HepG2 (cell line): Measurements from ENCODE around the gene PPP4R2. TPM values are rescaled to one million over a fixed set of nuclear protein-coding genes. Genes with fewer than 3 reads are reported as not detected.

ENCODE experiments used
- ARID2 ChIP-seq: sonication (generic); formaldehyde crosslinking; IDR thresholded peaks from 2 replicates; pipeline ENCODE4 v1.8.1; 2022; ENCODE audit warnings: mild to moderate bottlenecking, missing genetic modification reagents, borderline replicate concordance
- ATAD3A ChIP-seq: sonication (generic); formaldehyde crosslinking; IDR thresholded peaks from 2 replicates; pipeline ENCODE4 v1.4.0; 2020; ENCODE audit warnings: missing genetic modification reagents
- ATRX ChIP-seq: sonication (generic); formaldehyde crosslinking; IDR thresholded peaks from 2 replicates; pipeline ENCODE4 v1.4.0; 2020; ENCODE audit warnings: missing genetic modification reagents, borderline replicate concordance
- BCL6 ChIP-seq: IDR thresholded peaks from 2 replicates; pipeline ENCODE4 v1.6.1; 2016; ENCODE audit warnings: missing genetic modification reagents, missing compliant biosample characterization
- DRAP1 ChIP-seq: IDR thresholded peaks from 2 replicates; pipeline ENCODE4 v1.6.1; 2016; ENCODE audit warnings: missing genetic modification reagents, missing compliant biosample characterization
- FOXA1 ChIP-seq, 2 experiments: fragments of 450-650 bp in 1 of 2; sonication (generic) in 1 of 2; formaldehyde crosslinking in 1 of 2; IDR thresholded peaks; 2 replicates each; pipeline versions ENCODE4 v1.4.0 to v1.6.1; 2016 to 2020; ENCODE audit warnings: missing genetic modification reagents in 1 of 2
- GABPB1 ChIP-seq: IDR thresholded peaks from 2 replicates; pipeline ENCODE4 v1.6.1; 2016; ENCODE audit warnings: mild to moderate bottlenecking, missing genetic modification reagents, moderate library complexity, missing compliant biosample characterization
- GPBP1L1 ChIP-seq: sonication (generic); formaldehyde crosslinking; IDR thresholded peaks from 2 replicates; pipeline ENCODE4 v1.5.0; 2020; ENCODE audit warnings: mild to moderate bottlenecking, missing genetic modification reagents
- NR3C1 ChIP-seq: sonication (generic); formaldehyde crosslinking; IDR thresholded peaks from 2 replicates; pipeline ENCODE4 v1.4.0; 2020; ENCODE audit warnings: missing genetic modification reagents
- PAX8 ChIP-seq: sonication (generic); formaldehyde crosslinking; IDR thresholded peaks from 2 replicates; pipeline ENCODE4 v1.8.0; 2022; ENCODE audit warnings: mild to moderate bottlenecking, missing genetic modification reagents, borderline replicate concordance
- RFXAP ChIP-seq: sonication (generic); formaldehyde crosslinking; IDR thresholded peaks from 2 replicates; pipeline ENCODE4 v1.4.0; 2020; ENCODE audit warnings: missing genetic modification reagents, borderline replicate concordance
- TCF7 ChIP-seq: sonication (generic); IDR thresholded peaks from 2 replicates; pipeline ENCODE4 v1.6.1; 2016; ENCODE audit warnings: antibody characterized with exemption, low read depth
- YY1 ChIP-seq: IDR thresholded peaks from 2 replicates; pipeline ENCODE4 v1.6.1; 2011; ENCODE audit warnings: low read length, low read depth, moderate library complexity, mild to moderate bottlenecking; ENCODE audit not compliant: insufficient read depth, insufficient replicate concordance
- ZNF256 ChIP-seq: sonication (generic); formaldehyde crosslinking; conservative IDR thresholded peaks from 2 replicates; pipeline ENCODE4 v1.4.0; 2020; ENCODE audit warnings: missing genetic modification reagents
- ZNF558 ChIP-seq: sonication (generic); formaldehyde crosslinking; IDR thresholded peaks from 2 replicates; pipeline ENCODE4 v1.9.0; 2022; ENCODE audit warnings: mild to moderate bottlenecking, missing genetic modification reagents, borderline replicate concordance
- ZNF564 ChIP-seq: sonication (generic); formaldehyde crosslinking; IDR thresholded peaks from 2 replicates; pipeline ENCODE4 v1.8.1; 2023; ENCODE audit warnings: mild to moderate bottlenecking, missing genetic modification reagents
- ZNF580 ChIP-seq: IDR thresholded peaks from 2 replicates; pipeline ENCODE4 v1.6.1; 2016; ENCODE audit warnings: low read depth, borderline replicate concordance
- polyA plus RNA-seq, 8 experiments: library from polyadenylated mRNA; depleted of rRNA in 3 of 8; stranded (reverse) in 7 of 8; unstranded in 1 of 8; fragments of >200 nt; fragmentation: Illumina TruSeq in 4 of 8; extraction: Trizol in 4 of 8; gene quantifications; 2 replicates each; pipeline versions ENCODE4 v1.2.1 to v1.2.3, GENCODE V29; 2011 to 2016; ENCODE audit warnings: low read depth in 4 of 8, missing spikeins in 1 of 8, mixed read lengths in 1 of 8; ENCODE audit not compliant: insufficient read depth in 1 of 8
- total RNA-seq, 5 experiments: library from RNA; depleted of rRNA; stranded (reverse); fragments of >200 nt; fragmentation: Illumina TruSeq; extraction: Trizol; gene quantifications; 2 replicates each; pipeline ENCODE4 v1.2.3, GENCODE V29; 2016; ENCODE audit warnings: low read depth in 1 of 5
- TF ChIP-seq, protein P1 (sequence below): sonication (generic); formaldehyde crosslinking; IDR thresholded peaks from 2 replicates; pipeline ENCODE4 v1.4.0; 2020; ENCODE audit warnings: mild to moderate bottlenecking, missing genetic modification reagents
- TF ChIP-seq, protein P2 (sequence below): sonication (generic); formaldehyde crosslinking; IDR thresholded peaks from 2 replicates; pipeline ENCODE4 v1.5.0; 2020; ENCODE audit warnings: mild to moderate bottlenecking, missing genetic modification reagents
- TF ChIP-seq, protein P3 (sequence below): sonication (generic); formaldehyde crosslinking; IDR thresholded peaks from 2 replicates; pipeline ENCODE4 v1.4.0; 2020; ENCODE audit warnings: mild to moderate bottlenecking, missing genetic modification reagents, borderline replicate concordance

The PPP4R2 gene
- total and polyA plus RNA-seq, 2 of the 13 experiments (the other 11 are each of a cell fraction or from before 2014, with no cell fraction given), result 22.3 to 161 TPM

DNA sequence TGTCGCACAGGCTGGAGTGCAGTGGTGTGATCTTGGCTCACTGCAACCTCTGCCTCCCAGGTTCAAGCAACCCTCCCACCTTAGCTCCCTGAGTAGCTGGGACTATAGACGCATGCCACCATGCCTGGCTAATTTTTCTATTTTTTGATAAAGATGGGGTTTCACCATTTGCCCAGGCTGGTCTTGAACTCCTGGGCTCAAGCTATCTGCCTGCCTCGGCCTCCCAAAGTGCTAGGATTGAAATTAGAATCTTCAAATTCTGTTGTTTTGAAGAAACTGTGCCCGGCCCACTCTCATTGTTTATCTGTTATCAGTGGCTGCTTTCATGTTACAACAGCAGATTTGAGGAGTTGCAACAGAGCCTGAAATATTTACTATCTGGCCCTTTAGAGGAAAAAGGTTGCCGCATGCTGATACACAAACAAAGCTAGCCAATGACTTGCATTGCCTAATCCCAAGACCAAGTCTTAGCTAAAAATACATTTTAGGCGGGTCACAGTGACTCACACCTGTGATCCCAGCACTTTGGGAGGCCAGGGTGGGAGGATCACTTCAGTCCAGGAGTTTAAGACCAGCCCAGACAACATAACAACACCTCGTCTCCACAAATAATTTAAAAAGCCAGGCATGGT is 43.2 kb upstream of the PPP4R2 start (continued):
- no peak for TF ChIP-seq NR3C1 (CRISPR knock-in tag)
- no peak for TF ChIP-seq PAX8 (CRISPR knock-in tag)
- TF ChIP-seq YY1, result no peak
- no peak for TF ChIP-seq ZNF558 (CRISPR knock-in tag)
- TF ChIP-seq BCL6, result peak; percentile 81
- TF ChIP-seq, protein P1, sequence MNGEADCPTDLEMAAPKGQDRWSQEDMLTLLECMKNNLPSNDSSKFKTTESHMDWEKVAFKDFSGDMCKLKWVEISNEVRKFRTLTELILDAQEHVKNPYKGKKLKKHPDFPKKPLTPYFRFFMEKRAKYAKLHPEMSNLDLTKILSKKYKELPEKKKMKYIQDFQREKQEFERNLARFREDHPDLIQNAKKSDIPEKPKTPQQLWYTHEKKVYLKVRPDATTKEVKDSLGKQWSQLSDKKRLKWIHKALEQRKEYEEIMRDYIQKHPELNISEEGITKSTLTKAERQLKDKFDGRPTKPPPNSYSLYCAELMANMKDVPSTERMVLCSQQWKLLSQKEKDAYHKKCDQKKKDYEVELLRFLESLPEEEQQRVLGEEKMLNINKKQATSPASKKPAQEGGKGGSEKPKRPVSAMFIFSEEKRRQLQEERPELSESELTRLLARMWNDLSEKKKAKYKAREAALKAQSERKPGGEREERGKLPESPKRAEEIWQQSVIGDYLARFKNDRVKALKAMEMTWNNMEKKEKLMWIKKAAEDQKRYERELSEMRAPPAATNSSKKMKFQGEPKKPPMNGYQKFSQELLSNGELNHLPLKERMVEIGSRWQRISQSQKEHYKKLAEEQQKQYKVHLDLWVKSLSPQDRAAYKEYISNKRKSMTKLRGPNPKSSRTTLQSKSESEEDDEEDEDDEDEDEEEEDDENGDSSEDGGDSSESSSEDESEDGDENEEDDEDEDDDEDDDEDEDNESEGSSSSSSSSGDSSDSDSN (CRISPR knock-in tag), result no peak
- TF ChIP-seq ATAD3A, result no peak
- TF ChIP-seq ZNF580 (CRISPR knock-in tag), result no peak; the same call in 1 of the 2 replicates
- TF ChIP-seq, protein P2, sequence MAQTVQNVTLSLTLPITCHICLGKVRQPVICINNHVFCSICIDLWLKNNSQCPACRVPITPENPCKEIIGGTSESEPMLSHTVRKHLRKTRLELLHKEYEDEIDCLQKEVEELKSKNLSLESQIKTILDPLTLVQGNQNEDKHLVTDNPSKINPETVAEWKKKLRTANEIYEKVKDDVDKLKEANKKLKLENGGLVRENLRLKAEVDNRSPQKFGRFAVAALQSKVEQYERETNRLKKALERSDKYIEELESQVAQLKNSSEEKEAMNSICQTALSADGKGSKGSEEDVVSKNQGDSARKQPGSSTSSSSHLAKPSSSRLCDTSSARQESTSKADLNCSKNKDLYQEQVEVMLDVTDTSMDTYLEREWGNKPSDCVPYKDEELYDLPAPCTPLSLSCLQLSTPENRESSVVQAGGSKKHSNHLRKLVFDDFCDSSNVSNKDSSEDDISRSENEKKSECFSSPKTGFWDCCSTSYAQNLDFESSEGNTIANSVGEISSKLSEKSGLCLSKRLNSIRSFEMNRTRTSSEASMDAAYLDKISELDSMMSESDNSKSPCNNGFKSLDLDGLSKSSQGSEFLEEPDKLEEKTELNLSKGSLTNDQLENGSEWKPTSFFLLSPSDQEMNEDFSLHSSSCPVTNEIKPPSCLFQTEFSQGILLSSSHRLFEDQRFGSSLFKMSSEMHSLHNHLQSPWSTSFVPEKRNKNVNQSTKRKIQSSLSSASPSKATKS (CRISPR knock-in tag), result no peak
- 0 out of 2 replicates have a peak, but pooled peaks have one; percentile 19 for TF ChIP-seq DRAP1 (CRISPR knock-in tag)
- TF ChIP-seq TCF7, result peak; percentile 95
- TF ChIP-seq RFXAP (CRISPR knock-in tag), result peak; percentile 72; the same call in 1 of the 2 replicates
- 0 out of 2 replicates have a peak, but pooled peaks have one; percentile 44 for TF ChIP-seq ZNF564 (CRISPR knock-in tag)
- no peak for TF ChIP-seq GABPB1 (CRISPR knock-in tag)
- TF ChIP-seq GPBP1L1 (CRISPR knock-in tag), result no peak
- TF ChIP-seq ARID2 (CRISPR knock-in tag), result peak; percentile 56; the same call in 1 of the 2 replicates
- TF ChIP-seq, protein P3, sequence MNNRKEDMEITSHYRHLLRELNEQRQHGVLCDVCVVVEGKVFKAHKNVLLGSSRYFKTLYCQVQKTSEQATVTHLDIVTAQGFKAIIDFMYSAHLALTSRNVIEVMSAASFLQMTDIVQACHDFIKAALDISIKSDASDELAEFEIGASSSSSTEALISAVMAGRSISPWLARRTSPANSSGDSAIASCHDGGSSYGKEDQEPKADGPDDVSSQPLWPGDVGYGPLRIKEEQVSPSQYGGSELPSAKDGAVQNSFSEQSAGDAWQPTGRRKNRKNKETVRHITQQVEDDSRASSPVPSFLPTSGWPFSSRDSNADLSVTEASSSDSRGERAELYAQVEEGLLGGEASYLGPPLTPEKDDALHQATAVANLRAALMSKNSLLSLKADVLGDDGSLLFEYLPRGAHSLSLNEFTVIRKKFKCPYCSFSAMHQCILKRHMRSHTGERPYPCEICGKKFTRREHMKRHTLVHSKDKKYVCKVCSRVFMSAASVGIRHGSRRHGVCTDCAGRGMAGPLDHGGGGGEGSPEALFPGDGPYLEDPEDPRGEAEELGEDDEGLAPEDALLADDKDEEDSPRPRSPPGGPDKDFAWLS (CRISPR knock-in tag), result no peak
- TF ChIP-seq FOXA1 (IDR thresholded peaks at IDR 0.05), result peak; percentile 49
- peak; percentile 86 for TF ChIP-seq FOXA1 (CRISPR knock-in tag; IDR thresholded peaks at IDR 0.05)
- no peak for TF ChIP-seq ZNF256 (CRISPR knock-in tag)
- TF ChIP-seq ATRX, result no peak
